RWPE2 (cell line): Measurements from ENCODE around the gene FAM50B.

Experiments used
- ATAC-seq: fragments of 200-7000 bp; cut with Tn5 transposase; 3 replicates; pipeline ENCODE4 v1.9.1; 2021; ENCODE audit warnings: low read depth
- DNase-seq: peaks from one replicate; pipeline ENCODE4 v3.0.0-alpha.2; 2020; ENCODE audit warnings: low spot score
- H3K27ac ChIP-seq: fragments of 450-650 bp; 2 replicates; pipeline ENCODE4 v1.5.1; 2017; ENCODE audit warnings: mild to moderate bottlenecking; ENCODE audit not compliant: poor library complexity, severe bottlenecking
- H3K27me3 ChIP-seq: fragments of 250-450 bp; sonication (Bioruptor Pico); 2 replicates; pipeline ENCODE4 v1.5.1; 2021; ENCODE audit warnings: mild to moderate bottlenecking, moderate library complexity; ENCODE audit not compliant: insufficient read depth, poor library complexity, severe bottlenecking
- H3K36me3 ChIP-seq: fragments of 250-450 bp; sonication (Bioruptor Pico); 2 replicates; pipeline ENCODE4 v1.5.1; 2020; ENCODE audit warnings: low read depth, mild to moderate bottlenecking, moderate library complexity
- H3K4me1 ChIP-seq: fragments of 250-450 bp; sonication (Bioruptor Pico); 2 replicates; pipeline ENCODE4 v1.5.1; 2021; ENCODE audit warnings: mild to moderate bottlenecking, moderate library complexity; ENCODE audit not compliant: insufficient read depth, poor library complexity, severe bottlenecking
- H3K4me3 ChIP-seq: fragments of 250-450 bp; sonication (Bioruptor Pico); 2 replicates; pipeline ENCODE4 v1.5.1; 2021; ENCODE audit warnings: mild to moderate bottlenecking, moderate library complexity; ENCODE audit not compliant: severe bottlenecking
- H3K9me3 ChIP-seq: fragments of 250-450 bp; sonication (Bioruptor Pico); 2 replicates; pipeline ENCODE4 v1.5.1; 2021; ENCODE audit warnings: mild to moderate bottlenecking, moderate library complexity; ENCODE audit not compliant: severe bottlenecking
- TF ChIP-seq, protein P1 (sequence below): fragments of 450-650 bp; IDR thresholded peaks from one replicate; pipeline ENCODE4 v1.5.1; 2017; ENCODE audit warnings: mild to moderate bottlenecking, moderate library complexity; ENCODE audit not compliant: poor library complexity, severe bottlenecking

The FAM50B gene, protein sequence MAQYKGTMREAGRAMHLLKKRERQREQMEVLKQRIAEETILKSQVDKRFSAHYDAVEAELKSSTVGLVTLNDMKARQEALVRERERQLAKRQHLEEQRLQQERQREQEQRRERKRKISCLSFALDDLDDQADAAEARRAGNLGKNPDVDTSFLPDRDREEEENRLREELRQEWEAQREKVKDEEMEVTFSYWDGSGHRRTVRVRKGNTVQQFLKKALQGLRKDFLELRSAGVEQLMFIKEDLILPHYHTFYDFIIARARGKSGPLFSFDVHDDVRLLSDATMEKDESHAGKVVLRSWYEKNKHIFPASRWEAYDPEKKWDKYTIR

GRCh38 chr6:3848925-3849605 is at the start of gene FAM50B:
TSS of gene FAM50B (plus strand) at chr6:3849373. CDS start at chr6:3849812, 439 bp downstream.
- H3K4me3 ChIP-seq = peak within 1 kb of the TSS; percentile 39
- DNase-seq (peak; percentile 84), ATAC-seq (peak; percentile 95)
- H3K4me1 ChIP-seq = peaks cover 6% of the 10 kb centered on the region
- H3K27me3 ChIP-seq = no peaks in the 10 kb centered on the region
- peak within 1 kb of the TSS; percentile 15 for H3K27ac ChIP-seq
- TF ChIP-seq, protein P1, sequence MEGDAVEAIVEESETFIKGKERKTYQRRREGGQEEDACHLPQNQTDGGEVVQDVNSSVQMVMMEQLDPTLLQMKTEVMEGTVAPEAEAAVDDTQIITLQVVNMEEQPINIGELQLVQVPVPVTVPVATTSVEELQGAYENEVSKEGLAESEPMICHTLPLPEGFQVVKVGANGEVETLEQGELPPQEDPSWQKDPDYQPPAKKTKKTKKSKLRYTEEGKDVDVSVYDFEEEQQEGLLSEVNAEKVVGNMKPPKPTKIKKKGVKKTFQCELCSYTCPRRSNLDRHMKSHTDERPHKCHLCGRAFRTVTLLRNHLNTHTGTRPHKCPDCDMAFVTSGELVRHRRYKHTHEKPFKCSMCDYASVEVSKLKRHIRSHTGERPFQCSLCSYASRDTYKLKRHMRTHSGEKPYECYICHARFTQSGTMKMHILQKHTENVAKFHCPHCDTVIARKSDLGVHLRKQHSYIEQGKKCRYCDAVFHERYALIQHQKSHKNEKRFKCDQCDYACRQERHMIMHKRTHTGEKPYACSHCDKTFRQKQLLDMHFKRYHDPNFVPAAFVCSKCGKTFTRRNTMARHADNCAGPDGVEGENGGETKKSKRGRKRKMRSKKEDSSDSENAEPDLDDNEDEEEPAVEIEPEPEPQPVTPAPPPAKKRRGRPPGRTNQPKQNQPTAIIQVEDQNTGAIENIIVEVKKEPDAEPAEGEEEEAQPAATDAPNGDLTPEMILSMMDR = peak; percentile 89
- H3K9me3 ChIP-seq = no peaks in the 10 kb centered on the region
- H3K36me3 ChIP-seq = no peaks in the 10 kb centered on the region

- Histone ChIP-seq H3K4me1 (peaks cover 41% of the 10 kb centered on the region), H3K36me3 (no peaks in the 10 kb centered on the region), H3K4me3 (no peak overlapping the region), H3K27me3 (no peaks in the 10 kb centered on the region), H3K27ac (peak overlapping the region; percentile 95), H3K9me3 (no peaks in the 10 kb centered on the region)
- TF ChIP-seq, protein P1 = no peak
- DNase-seq = no peak
- no peak for ATAC-seq
These were observed 49.5 kb upstream of the FAM50B start for GRCh38 chr6:3799719-3800118.

DNA sequence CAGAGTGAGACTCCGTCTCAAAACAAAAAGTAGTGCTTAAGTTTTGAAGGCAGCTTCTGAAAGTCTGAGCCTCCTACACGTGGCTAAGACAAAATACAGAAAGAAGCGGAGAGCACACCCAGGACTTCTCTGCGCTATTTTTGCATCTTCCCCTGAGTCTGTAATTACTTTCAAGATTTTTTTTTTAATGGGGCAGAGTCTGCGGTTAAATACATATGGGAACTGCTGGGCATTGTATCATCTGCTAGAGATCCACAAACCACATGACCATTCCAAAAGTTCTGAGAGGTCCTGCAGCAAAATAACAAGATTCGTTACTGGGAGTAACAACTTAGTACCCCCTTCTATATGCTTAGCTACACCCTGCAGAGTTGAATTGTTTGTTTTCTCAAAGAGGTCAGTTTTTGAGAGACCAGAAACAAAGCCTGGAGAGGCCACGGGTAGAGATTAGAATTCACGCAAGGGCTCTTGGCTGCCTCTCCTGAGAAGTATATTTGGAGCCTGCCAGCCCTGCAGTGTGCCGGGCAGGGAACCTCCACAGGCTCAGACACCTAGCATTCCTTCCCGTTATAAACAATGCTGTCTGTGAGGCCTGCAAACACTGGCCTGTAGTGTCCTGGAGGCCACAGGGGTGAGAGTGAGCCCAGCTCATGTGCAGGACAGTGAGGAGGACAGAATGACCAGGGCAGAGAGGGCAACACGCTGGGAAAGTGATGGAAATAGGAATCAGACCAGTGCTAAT is 48.2 kb upstream of the FAM50B start:
- Histone ChIP-seq H3K27ac (no peak overlapping the region), H3K36me3 (no peaks in the 10 kb centered on the region), H3K27me3 (no peaks in the 10 kb centered on the region), H3K9me3 (no peaks in the 10 kb centered on the region), H3K4me1 (peaks cover 52% of the 10 kb centered on the region), H3K4me3 (no peak overlapping the region)
- TF ChIP-seq, protein P1 = no peak
- DNase-seq (no peak), ATAC-seq (no peak)

GRCh38 chr6:3801960-3802359 is 47.2 kb upstream of the FAM50B start:
- DNase-seq (no peak), ATAC-seq (no peak)
- H3K27ac ChIP-seq = peak overlapping the region; percentile 97
- no peaks in the 10 kb centered on the region for H3K36me3 ChIP-seq
- no peaks in the 10 kb centered on the region for H3K9me3 ChIP-seq
- H3K27me3 ChIP-seq = no peaks in the 10 kb centered on the region
- TF ChIP-seq, protein P1 = no peak
- H3K4me1 ChIP-seq = peaks cover 43% of the 10 kb centered on the region
- no peak overlapping the region for H3K4me3 ChIP-seq
